Fibroblast of the aortic adventitia (primary cell): ENCODE data around the gene MED12L. TPM values are rescaled to one million over a fixed set of nuclear protein-coding genes. Genes with fewer than 3 reads are reported as not detected.

Experiments
- DNase-seq: peaks from one replicate; pipeline ENCODE4 v3.0.0-alpha.2; 2010; ENCODE audit warnings: low read depth
- H3K4me3 ChIP-seq: 2 replicates; pipeline ENCODE4 v1.5.1; 2011; ENCODE audit warnings: low read depth, mild to moderate bottlenecking, control low read depth, low read length, moderate library complexity
- CTCF ChIP-seq: IDR thresholded peaks from 2 replicates; pipeline ENCODE4 v1.5.1; 2011; ENCODE audit warnings: mild to moderate bottlenecking, low read length, control low read depth, inconsistent platforms; ENCODE audit not compliant: insufficient read depth
- total RNA-seq: library from RNA; depleted of rRNA; stranded (reverse); fragments of >200 nt; gene quantifications from 2 replicates; pipeline ENCODE4 v1.2.3, GENCODE V29; 2012; ENCODE audit warnings: low replicate concordance

MED12L gene, protein sequence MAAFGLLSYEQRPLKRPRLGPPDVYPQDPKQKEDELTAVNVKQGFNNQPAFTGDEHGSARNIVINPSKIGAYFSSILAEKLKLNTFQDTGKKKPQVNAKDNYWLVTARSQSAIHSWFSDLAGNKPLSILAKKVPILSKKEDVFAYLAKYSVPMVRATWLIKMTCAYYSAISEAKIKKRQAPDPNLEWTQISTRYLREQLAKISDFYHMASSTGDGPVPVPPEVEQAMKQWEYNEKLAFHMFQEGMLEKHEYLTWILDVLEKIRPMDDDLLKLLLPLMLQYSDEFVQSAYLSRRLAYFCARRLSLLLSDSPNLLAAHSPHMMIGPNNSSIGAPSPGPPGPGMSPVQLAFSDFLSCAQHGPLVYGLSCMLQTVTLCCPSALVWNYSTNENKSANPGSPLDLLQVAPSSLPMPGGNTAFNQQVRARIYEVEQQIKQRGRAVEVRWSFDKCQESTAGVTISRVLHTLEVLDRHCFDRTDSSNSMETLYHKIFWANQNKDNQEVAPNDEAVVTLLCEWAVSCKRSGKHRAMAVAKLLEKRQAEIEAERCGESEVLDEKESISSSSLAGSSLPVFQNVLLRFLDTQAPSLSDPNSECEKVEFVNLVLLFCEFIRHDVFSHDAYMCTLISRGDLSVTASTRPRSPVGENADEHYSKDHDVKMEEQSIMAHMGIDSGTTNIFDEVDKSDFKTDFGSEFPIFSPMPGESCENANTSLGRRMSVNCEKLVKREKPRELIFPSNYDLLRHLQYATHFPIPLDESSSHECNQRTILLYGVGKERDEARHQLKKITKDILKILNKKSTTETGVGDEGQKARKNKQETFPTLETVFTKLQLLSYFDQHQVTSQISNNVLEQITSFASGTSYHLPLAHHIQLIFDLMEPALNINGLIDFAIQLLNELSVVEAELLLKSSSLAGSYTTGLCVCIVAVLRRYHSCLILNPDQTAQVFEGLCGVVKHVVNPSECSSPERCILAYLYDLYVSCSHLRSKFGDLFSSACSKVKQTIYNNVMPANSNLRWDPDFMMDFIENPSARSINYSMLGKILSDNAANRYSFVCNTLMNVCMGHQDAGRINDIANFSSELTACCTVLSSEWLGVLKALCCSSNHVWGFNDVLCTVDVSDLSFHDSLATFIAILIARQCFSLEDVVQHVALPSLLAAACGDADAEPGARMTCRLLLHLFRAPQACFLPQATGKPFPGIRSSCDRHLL (N-terminal part only)
- 0.72 and 1.3 TPM in 2 replicates for total RNA-seq

- H3K4me3 ChIP-seq = peak within 1 kb of the TSS; percentile 63
- peak; percentile 62 for DNase-seq
- TF ChIP-seq CTCF = no peak
Measured at GRCh38 chr3:151085227-151085888, at the start of gene MED12L. MED12L (plus strand) TSS chr3:151085664; CDS start chr3:151086927, 1,263 bp downstream.

DNA sequence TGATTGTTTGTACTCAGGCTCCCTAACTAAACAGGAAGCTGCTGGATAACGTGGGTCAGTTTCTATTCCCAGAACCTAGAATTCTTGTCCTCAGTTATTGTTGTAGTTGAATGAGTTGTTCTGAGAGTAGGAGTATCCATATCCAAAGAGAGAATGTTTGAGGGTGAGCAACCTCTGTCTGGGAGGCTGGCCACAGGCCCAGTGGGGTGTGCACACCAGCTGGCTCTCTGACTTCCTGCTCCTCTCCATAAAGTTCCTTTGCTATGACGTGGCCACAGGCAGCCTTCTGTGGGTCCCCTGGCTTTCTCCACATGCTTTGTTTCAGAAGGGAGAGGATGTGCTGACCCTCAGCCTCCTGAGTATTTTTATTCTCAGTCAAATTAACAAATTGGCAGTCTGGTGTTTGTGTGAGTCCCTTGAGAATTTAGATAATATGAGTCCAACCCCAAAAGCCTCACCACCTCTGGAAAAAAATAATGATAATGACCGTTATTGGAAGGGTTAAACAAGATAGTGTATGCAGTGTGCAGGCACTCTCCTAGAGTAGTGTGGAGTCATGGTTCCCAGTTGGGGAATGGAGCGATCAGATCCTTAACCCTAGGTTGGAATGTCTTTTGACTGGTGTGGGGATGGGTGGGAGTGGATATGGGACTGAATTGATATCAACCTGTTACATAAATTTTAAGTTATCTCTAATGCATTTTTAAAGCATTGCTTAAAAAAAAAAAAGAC lies 47.6 kb upstream of the MED12L start:
- TF ChIP-seq CTCF = no peak

GRCh38 chr3:151044706-151045105 lies 40.8 kb upstream of the MED12L start:
- no peak for TF ChIP-seq CTCF
- H3K4me3 ChIP-seq = no peak overlapping the region
- DNase-seq = no peak

More for the DNA sequence above, 47.6 kb upstream of the MED12L start:
- DNase-seq = peak; percentile 95
- H3K4me3 ChIP-seq = no peak overlapping the region

GRCh38 chr3:151047636-151048035 lies 37.8 kb upstream of the MED12L start:
- no peak overlapping the region for H3K4me3 ChIP-seq
- TF ChIP-seq CTCF = no peak
- DNase-seq = peak; percentile 80

GRCh38 chr3:151051533-151051932 lies 33.9 kb upstream of the MED12L start:
- no peak overlapping the region for H3K4me3 ChIP-seq
- no peak for DNase-seq
- no peak for TF ChIP-seq CTCF
